GM19043 (cell line): ENCODE measurements around the gene RRAGB.
A peak's percentile ranks its signal among the peaks of the same experiment; 100 is the strongest.
"Not testable (repeated sequence)": the region's sequence is repeated elsewhere in the genome, so short reads cannot be mapped to it uniquely, and the experiment has no call there.

Experiments used
- ATAC-seq: cut with Tn5 transposase; IDR thresholded peaks from one replicate; pipeline ENCODE4 v1.9.1; 2021; ENCODE audit warnings: low read depth; ENCODE audit not compliant: unreplicated experiment

RRAGB gene

DNA sequence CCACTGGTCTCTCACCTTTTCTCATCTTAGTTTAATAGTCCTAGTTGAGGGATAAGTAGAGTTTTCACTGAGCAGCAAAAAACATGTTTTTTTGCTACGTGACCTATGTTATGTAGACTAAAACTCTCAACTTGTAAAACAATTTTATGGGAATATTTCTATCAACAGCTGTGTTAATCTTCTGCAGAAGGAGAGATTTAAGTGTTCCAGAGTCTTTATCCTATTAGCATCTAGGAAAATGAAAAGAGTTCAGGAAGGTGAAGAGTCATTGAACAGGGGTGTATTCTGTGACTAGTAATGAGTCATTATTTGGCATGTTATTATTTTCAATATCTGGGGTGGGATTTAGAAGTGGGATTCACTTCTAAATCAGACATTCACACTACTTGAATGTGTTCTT, 41.9 kb downstream of the RRAGB start:
- no peak for ATAC-seq

DNA sequence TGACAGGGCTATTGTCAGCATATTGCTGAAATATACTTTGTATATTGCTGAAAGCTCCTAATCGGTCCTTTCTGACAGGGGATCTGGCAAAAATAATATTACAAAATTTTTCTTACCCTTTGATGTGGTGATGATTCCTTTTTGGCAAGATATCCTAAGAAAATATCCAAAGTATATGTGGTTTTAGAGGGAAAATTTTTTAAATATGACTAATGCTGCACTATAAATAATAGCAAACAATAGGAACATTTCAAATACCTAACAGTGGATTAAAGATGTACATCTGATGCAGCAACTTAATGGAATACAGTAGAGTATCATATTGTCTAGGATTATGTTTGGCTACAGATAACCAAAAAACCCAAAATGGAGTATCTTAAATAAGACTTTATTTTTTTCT, 49.6 kb downstream of the RRAGB start:
- no peak for ATAC-seq

DNA sequence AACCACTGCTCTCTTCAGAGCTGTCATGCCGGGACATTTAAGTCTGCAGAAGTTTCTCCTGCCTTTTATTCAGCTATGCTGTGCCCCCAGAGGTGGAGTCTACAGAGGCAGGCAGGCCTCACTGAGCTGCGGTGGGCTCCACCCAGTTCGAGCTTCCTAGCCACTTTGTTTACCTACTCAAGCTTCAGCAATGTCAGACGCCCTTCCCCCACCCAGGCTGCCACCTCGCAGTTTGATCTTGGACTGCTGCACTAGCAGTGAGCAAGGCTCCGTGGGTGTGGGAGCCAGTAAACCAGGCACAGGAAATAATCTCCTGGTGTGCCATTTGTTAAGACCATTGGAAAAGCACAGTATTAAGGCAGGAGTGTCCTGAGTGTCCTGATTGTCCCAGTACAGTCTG, 56.9 kb downstream of the RRAGB start:
- not testable (repeated sequence) for ATAC-seq

DNA sequence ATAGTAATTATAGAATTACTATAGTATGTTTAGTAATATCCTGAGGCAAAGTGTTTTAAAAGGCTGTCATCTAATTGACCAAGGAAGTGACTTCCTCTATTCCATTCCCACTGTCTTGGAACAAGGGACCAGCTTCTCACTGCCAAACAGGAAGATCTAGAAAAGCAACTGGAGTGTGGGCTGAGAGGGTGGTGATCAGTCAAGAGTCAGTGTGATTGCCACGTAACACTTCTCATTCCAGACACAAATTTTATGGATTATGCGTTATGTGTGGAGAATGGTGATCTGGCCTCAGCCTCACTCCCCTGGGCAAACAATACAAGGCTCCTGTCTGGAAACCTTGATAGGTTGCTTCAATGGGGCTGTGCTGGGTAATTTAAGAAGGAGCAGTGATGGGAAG, 60.0 kb downstream of the RRAGB start:
- no peak for ATAC-seq

DNA sequence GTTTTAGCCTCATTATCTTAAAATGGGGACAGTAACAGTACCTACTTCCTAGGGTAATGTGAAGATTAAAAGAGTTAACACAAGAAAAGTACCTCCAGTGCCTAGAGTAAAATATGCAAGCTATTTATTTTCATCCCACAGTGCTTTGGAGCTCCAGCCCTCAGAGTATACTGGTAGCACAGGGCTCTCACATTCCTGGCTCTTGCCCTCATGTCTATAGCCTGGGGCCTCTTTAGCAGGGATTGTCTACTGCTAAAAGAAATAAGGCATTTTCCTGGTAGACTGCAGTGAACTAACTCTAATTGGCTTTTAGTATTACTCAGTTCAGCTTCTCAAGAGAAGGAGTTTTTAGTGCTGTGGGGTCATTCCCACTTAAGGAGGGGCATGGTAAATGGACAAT, 60.8 kb downstream of the RRAGB start:
- no peak for ATAC-seq

DNA sequence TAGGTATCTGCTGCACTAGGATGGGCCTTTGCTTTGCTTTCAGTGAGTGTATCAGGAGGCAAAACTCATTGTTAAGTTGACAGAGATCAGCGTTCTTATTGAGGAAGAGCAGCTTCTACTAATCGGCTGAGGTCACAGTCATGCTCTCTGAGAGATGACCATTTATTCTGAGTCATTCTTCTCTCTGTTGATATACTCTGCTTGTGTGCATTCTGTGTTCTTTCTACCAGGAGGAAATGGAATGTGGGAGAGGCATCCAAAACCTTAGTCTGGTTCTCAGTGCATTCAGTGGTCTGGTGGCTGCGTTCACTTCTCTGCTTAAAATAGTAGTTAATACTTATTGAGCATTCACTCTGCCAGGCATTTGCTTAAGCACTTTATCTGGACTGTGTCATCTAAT, 66.2 kb downstream of the RRAGB start:
- no peak for ATAC-seq

DNA sequence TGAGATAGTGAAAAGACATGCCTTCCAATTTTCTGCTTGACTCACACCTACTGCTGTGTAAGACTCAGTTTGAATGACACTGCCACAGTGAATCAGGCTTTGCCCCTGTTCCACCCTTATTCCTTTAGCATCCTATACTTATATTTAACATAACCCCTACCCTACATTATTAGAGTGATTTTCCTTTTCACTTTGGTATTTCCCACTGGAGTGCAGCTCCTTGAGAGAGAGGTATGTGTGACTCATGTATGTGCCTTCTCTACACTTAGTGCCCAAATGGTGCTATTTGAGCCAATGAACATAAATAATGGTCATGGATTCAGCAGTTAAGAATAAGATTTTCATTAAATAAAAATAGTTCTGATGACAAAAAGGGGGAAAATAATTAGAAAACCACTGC, 69.5 kb downstream of the RRAGB start:
- ATAC-seq = no peak

DNA sequence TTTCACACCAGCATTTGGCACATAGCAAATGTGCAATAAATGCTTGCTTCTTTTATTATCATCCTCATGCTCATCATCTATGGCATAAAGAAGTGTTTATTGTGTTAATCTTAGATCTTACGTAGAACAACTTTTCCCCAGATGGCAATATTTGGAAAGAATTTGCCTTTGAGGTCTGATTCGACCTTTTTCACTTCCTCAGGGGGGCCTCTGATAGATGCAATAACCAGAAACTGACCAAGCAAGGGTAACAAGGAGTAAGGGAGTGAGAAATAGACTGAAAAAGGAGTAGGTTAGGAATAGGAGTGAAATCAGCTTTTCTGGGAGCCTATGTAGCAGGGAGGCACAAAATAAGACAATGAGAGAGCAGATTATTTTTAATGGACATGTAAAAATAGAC, 70.2 kb downstream of the RRAGB start:
- ATAC-seq = no peak

DNA sequence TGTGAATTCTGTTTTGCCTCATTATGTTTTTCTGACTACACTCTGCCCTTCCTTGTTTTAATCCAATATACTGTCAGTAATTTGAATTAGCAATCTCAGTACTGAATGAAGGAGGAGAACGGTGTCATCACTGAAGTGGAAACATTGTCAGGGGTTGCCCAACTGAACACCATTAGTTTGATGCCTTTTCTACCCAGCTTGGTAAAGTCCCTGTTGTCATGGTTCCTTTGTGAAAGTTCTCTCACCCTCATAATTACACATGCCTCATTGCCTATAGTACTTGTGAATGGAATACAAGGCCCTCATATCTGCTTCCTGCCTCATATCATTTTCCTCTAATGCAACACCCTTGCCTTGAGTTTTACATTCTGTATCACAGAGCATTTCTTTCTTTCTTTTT, 76.9 kb downstream of the RRAGB start:
- ATAC-seq = peak; percentile 77

DNA sequence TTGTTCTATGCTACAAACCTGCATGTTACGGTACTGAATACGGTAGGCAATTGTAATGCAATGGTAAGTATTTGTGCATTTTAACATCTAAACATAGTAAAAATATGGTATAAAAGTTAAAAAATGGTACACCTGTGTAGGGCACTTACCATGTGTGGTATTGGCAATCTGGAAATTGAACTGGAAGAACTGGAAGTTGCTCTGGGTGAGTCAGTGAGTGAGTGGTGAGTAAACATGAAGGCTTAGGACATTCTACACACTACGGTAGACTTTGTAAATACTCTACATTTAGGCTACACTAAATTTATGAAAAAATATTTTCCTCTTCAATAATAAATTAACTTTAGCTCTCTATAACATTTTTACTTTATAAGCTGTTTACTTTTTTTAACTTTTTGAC, 78.9 kb downstream of the RRAGB start:
- no peak for ATAC-seq

DNA sequence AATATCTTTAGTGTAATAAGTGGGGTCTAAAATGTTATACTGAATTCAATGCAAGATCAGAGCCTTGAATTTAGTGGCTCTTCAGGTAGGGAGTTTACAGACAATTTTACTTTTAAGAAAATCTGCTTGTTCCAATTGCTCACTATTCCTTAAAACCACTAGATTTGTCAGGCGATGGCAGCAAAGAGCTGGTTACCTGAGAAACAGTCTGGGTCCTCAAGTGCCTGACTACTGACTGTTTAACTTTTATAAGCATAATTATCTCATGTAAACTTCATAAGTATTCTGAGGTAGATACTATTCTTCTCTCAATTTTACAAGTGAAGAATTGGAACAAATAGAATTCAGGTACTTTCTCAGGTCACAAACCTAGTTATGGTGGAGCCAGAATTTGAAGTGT, 84.3 kb downstream of the RRAGB start:
- no peak for ATAC-seq
